ENCODE results near the gene MAPRE2. TPM values are rescaled to one million over a fixed set of nuclear protein-coding genes. Genes with fewer than 3 reads are reported as not detected.

MAPRE2 gene
- total RNA-seq, 2 donors from 2014 or later, result 25.5 to 32.2 TPM

DNA sequence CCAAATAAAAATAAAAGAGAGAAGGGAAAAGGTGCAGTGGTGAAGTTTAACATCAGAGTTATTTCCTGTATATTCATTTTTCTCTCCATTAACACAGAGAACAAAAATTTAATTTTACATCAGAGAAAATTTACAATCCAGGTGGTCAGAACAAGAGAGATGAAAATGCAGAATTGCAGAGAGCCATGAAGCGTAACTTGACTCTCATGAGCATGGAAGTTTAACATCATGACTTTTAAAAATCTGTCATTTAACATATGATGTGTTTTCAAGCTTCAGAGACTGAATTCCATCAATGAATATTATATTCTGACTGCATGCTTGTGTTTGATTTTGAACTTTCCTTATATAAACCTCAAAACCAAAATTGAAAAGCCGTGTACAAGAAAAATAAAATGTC, 120.3 kb downstream of the MAPRE2 start:
- H3K27me3 ChIP-seq, result no peaks in the 10 kb centered on the region
- H3K9ac ChIP-seq (ENCODE audit: low read depth in 2 of 2, low read length in 2 of 2), result no peak overlapping the region
- H3K4me3 ChIP-seq, result no peak overlapping the region
- H3K4me1 ChIP-seq, result no peaks in the 10 kb centered on the region
- intact Hi-C loops (cut with DNase I), result no loop called here
- no peak overlapping the region for H3K27ac ChIP-seq
- no peaks in the 10 kb centered on the region for H3K9me3 ChIP-seq
- no peak for DNase-seq
- TF ChIP-seq, protein P1, sequence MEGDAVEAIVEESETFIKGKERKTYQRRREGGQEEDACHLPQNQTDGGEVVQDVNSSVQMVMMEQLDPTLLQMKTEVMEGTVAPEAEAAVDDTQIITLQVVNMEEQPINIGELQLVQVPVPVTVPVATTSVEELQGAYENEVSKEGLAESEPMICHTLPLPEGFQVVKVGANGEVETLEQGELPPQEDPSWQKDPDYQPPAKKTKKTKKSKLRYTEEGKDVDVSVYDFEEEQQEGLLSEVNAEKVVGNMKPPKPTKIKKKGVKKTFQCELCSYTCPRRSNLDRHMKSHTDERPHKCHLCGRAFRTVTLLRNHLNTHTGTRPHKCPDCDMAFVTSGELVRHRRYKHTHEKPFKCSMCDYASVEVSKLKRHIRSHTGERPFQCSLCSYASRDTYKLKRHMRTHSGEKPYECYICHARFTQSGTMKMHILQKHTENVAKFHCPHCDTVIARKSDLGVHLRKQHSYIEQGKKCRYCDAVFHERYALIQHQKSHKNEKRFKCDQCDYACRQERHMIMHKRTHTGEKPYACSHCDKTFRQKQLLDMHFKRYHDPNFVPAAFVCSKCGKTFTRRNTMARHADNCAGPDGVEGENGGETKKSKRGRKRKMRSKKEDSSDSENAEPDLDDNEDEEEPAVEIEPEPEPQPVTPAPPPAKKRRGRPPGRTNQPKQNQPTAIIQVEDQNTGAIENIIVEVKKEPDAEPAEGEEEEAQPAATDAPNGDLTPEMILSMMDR (IDR thresholded peaks at IDR 0.05), result no peak
- H3K36me3 ChIP-seq, result no peaks in the 10 kb centered on the region

GRCh38 chr18:35161934-35162333, 120.7 kb downstream of the MAPRE2 start:
- Histone ChIP-seq H3K4me1 (no peaks in the 10 kb centered on the region), H3K4me3 (no peak overlapping the region), H3K36me3 (no peaks in the 10 kb centered on the region), H3K27ac (no peak overlapping the region), H3K9me3 (no peaks in the 10 kb centered on the region), H3K9ac (ENCODE audit: low read depth in 2 of 2, low read length in 2 of 2) (no peak overlapping the region), H3K27me3 (no peaks in the 10 kb centered on the region)
- DNase-seq, result no peak
- TF ChIP-seq, protein P1 (IDR thresholded peaks at IDR 0.05), result no peak
- intact Hi-C loops (cut with DNase I), result no loop called here

GRCh38 chr18:35163014-35163539, 121.9 kb downstream of the MAPRE2 start:
- no peak overlapping the region for H3K4me3 ChIP-seq
- DNase-seq, result no peak
- H3K4me1 ChIP-seq, result no peaks in the 10 kb centered on the region
- TF ChIP-seq, protein P1 (IDR thresholded peaks at IDR 0.05), result no peak
- no peak overlapping the region for H3K27ac ChIP-seq
- H3K27me3 ChIP-seq, result no peaks in the 10 kb centered on the region
- no peaks in the 10 kb centered on the region for H3K36me3 ChIP-seq
- H3K9me3 ChIP-seq, result no peaks in the 10 kb centered on the region
- no peak overlapping the region for H3K9ac ChIP-seq (ENCODE audit: low read depth in 2 of 2, low read length in 2 of 2)
- intact Hi-C loops (cut with DNase I), result no loop called here

GRCh38 chr18:35163721-35164120, 122.5 kb downstream of the MAPRE2 start:
- H3K9ac ChIP-seq (ENCODE audit: low read depth in 2 of 2, low read length in 2 of 2), result no peak overlapping the region
- no peak for DNase-seq
- TF ChIP-seq, protein P1 (IDR thresholded peaks at IDR 0.05), result no peak
- H3K27ac ChIP-seq, result no peak overlapping the region
- no peaks in the 10 kb centered on the region for H3K4me1 ChIP-seq
- H3K4me3 ChIP-seq, result no peak overlapping the region
- no peaks in the 10 kb centered on the region for H3K36me3 ChIP-seq
- no peaks in the 10 kb centered on the region for H3K9me3 ChIP-seq
- intact Hi-C loops (cut with DNase I), result no loop called here
- no peaks in the 10 kb centered on the region for H3K27me3 ChIP-seq

DNA sequence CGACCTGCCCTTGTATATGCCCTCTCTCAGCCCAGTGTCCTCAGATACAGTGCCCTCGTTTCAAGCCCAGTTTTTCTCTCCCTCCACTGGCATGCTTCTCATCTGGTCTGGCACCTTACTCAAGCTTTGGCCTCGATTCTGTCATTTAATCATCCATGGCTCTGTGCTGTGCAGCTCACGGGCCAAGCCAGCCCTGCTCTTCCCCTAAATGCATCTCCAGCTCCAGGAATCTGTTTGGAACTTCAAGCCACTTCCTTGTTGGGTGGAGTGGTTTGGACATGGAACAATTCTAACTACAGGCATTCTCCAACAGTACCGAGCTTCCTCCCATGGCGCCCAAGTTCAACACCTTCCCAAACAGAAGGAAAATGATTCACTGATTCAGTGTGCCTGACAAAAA, 122.9 kb downstream of the MAPRE2 start:
- Histone ChIP-seq H3K4me3 (no peak overlapping the region), H3K4me1 (no peaks in the 10 kb centered on the region), H3K36me3 (no peaks in the 10 kb centered on the region), H3K27me3 (no peaks in the 10 kb centered on the region), H3K9me3 (no peaks in the 10 kb centered on the region), H3K27ac (no peak overlapping the region), H3K9ac (ENCODE audit: low read depth in 2 of 2, low read length in 2 of 2) (no peak overlapping the region)
- TF ChIP-seq, protein P1 (IDR thresholded peaks at IDR 0.05), result no peak
- intact Hi-C loops (cut with DNase I), result no loop called here
- no peak for DNase-seq
